Ectodermal cell (in vitro differentiated cells): Measurements from ENCODE around the gene ARHGEF28.

Experiments
- H3K27ac ChIP-seq: 2 replicates; pipeline ENCODE4 v1.7.0; 2013; ENCODE audit warnings: mild to moderate bottlenecking, low read depth, low read length; ENCODE audit not compliant: insufficient read depth, poor library complexity, severe bottlenecking
- H3K27me3 ChIP-seq: 2 replicates; pipeline ENCODE4 v1.7.0; 2013; ENCODE audit warnings: mild to moderate bottlenecking, low read length; ENCODE audit not compliant: insufficient read depth, control insufficient read depth, poor library complexity, severe bottlenecking
- H3K36me3 ChIP-seq: one replicate; pipeline ENCODE4 v1.7.0; 2013; ENCODE audit warnings: low read length; ENCODE audit not compliant: control insufficient read depth, insufficient read depth
- H3K4me1 ChIP-seq: one replicate; pipeline ENCODE4 v1.7.0; 2013; ENCODE audit warnings: low read length; ENCODE audit not compliant: control insufficient read depth, insufficient read depth
- H3K4me3 ChIP-seq: 2 replicates; pipeline ENCODE4 v1.7.0; 2013; ENCODE audit warnings: low read depth, low read length, control low read depth; ENCODE audit not compliant: insufficient read depth
- H3K9me3 ChIP-seq: 2 replicates; pipeline ENCODE4 v1.7.0; 2013; ENCODE audit warnings: mild to moderate bottlenecking, low read length, moderate library complexity; ENCODE audit not compliant: control insufficient read depth
- WGBS, 2 experiments: methylation state at CpG; one replicate each; pipeline ENCODE4 v1.1.7; 2013; ENCODE audit warnings: missing lambda C conversion rate in 2 of 2; 5-methylcytosine and 5-hydroxymethylcytosine counted together

ARHGEF28 gene

DNA sequence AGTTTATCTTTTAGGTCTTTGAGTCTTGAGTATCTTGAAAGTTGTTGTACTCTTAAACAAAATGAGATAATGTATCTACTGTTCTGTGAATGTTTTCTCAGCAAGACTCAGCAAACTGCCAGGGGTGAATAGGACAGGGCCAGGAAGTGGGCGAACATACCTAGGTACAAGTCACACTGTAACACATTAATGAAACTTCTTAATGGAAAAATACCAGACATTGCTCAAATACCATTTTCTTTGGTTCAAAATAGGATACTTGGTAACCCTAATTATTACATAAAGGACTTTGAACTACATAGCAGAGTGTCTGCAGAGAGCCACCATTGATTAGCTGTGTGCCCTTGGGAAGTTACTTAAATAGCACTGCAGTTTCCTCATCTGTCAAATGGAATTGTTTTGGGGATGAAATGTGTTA is 197.5 kb downstream of the ARHGEF28 start:
- no peaks in the 10 kb centered on the region for H3K27me3 ChIP-seq
- no peak overlapping the region for H3K4me3 ChIP-seq
- no peaks in the 10 kb centered on the region for H3K36me3 ChIP-seq
- 91 to 92% methylated on average over 1 of the region's 1 CpG for WGBS, 2 experiments
- no peaks in the 10 kb centered on the region for H3K4me1 ChIP-seq
- no peaks in the 10 kb centered on the region for H3K9me3 ChIP-seq
- no peak overlapping the region for H3K27ac ChIP-seq

DNA sequence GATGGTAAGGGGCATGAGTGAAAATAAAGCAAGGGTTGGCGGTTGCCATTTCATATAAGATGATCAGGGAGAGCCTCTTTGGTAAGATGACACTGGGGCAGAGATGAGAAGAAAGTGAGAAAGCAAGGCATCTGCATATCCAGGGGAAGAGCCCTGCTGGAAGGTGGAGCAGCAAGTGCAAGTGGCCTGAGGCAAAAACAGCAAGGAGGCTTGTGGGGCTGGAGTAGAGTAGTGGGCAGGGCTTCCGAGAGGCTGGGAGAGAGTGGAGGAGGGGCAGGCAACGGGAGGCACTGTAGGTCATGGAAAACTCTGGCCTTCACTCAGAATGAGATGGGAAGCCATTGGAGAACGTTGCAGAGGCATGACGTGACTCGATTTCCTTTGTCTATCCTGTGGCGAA is 199.2 kb downstream of the ARHGEF28 start:
- no peaks in the 10 kb centered on the region for H3K27me3 ChIP-seq
- no peaks in the 10 kb centered on the region for H3K4me1 ChIP-seq
- H3K9me3 ChIP-seq, result no peaks in the 10 kb centered on the region
- no peak overlapping the region for H3K4me3 ChIP-seq
- H3K36me3 ChIP-seq, result no peaks in the 10 kb centered on the region
- 91 to 94% methylated on average over 7 of the region's 7 CpGs for WGBS, 2 experiments
- H3K27ac ChIP-seq, result no peak overlapping the region

DNA sequence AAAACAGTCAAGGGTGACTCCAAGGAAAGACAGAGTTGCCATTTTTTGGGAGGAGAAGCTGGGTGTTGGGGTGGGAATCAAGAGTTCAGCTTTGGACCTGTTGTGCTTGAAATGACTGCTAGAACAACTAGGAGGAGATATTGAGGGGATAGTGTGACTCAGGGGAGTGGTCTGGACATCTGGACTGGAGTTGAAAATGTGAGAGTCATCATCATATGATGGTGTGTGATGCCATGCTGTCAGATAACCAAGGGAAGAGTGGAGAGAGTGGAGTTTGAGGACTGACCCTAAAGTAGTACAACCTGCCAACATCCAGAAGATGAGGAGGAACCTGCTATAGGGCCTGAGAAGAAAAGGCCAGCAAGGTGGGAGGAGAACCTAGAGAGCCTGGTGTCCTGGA is 199.7 kb downstream of the ARHGEF28 start:
- no peaks in the 10 kb centered on the region for H3K4me1 ChIP-seq
- no peaks in the 10 kb centered on the region for H3K27me3 ChIP-seq
- no peaks in the 10 kb centered on the region for H3K36me3 ChIP-seq
- H3K27ac ChIP-seq, result no peak overlapping the region
- no peak overlapping the region for H3K4me3 ChIP-seq
- H3K9me3 ChIP-seq, result no peaks in the 10 kb centered on the region

DNA sequence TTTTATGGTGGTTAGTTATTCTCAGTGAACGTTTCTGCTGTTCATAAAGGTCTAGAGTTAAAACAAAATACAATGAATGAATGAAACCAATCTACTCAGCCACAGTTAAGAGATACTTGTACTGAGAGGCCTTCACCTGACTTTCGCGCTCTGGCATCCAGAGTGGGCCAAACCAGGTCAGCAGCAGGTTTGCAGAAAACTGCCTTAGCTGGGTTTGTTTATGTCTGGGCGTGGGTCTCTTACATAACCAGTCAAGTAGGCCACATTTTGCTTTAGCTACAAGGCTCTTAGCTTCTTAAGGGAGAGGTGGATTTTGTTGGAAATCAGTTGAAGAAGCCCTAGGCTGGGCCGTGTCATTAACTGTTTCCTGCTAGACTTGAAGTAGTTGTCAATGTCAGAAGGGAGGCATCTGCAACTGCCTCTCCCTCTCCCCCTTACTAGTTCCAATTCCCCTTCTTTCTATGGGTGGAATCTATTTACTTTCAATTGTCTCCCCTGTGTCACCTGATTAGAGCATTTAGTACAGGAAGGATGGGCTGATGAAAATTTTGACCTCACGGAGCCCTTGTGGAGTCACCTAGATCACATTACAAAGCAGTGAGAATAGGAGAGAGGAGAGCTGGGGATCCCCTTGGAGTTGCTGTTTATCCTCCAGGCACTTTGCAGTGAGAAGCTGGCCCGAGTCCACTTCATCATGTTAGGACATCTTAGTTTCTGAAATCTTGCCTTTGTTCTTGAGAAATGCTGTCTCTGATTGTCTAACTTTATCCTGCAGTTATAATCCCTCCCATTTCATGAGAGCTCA is 200.5 kb downstream of the ARHGEF28 start:
- no peaks in the 10 kb centered on the region for H3K4me1 ChIP-seq
- H3K27ac ChIP-seq, result no peak overlapping the region

DNA sequence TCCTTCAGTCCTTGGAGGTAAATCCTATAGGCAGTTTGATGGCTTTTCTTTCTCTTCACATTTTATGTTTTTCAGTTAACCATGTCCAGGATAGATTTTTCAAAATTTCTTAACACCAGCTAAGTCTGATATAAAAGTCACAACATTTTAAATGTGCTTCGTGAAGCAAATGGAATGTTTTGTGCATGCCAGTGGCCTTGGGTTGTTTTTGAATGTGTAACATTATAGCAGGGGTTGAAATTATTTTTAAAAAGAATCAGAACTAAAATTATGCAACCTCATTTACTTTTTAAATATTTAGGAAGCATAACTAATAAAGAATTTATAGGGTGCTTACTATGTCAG is 201.1 kb downstream of the ARHGEF28 start:
- H3K27ac ChIP-seq, result no peak overlapping the region
- H3K27me3 ChIP-seq, result no peaks in the 10 kb centered on the region
- no peak overlapping the region for H3K4me3 ChIP-seq
- H3K9me3 ChIP-seq, result no peaks in the 10 kb centered on the region
- no CpG with 5 or more reads among the region's 1 CpG for WGBS, 2 experiments
- H3K4me1 ChIP-seq, result no peaks in the 10 kb centered on the region
- no peaks in the 10 kb centered on the region for H3K36me3 ChIP-seq

More for the DNA sequence above, 200.5 kb downstream of the ARHGEF28 start:
- H3K9me3 ChIP-seq, result no peaks in the 10 kb centered on the region
- 85 to 86% methylated on average over 6 to 7 of the region's 7 CpGs for WGBS, 2 experiments
- H3K27me3 ChIP-seq, result no peaks in the 10 kb centered on the region
- no peak overlapping the region for H3K4me3 ChIP-seq
- no peaks in the 10 kb centered on the region for H3K36me3 ChIP-seq

DNA sequence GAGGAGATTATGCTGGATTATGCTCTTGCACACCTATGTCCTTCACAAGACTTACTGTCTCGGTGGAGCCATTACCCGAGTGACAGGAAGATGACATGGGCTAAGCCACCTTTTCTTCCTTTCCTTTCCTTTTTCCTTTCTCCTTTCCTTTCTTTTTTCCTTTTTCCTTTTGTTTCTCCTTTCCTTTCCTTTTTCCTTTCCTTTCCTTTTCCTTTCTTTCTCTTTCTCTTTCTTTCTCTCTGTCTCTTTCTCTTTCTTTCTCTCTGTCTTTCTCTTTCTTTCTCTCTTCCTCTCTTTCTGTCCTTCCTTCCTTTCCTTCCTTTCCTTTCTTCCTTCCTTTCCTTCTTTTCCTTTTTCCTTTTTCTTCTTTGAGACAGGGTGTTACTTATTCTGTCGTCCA is 202.5 kb downstream of the ARHGEF28 start:
- WGBS, 2 experiments, result 90 to 93% methylated on average over 3 of the region's 3 CpGs
- Histone ChIP-seq H3K36me3 (no peaks in the 10 kb centered on the region), H3K9me3 (no peaks in the 10 kb centered on the region), H3K27me3 (no peaks in the 10 kb centered on the region), H3K4me3 (no peak overlapping the region), H3K27ac (no peak overlapping the region), H3K4me1 (no peaks in the 10 kb centered on the region)

DNA sequence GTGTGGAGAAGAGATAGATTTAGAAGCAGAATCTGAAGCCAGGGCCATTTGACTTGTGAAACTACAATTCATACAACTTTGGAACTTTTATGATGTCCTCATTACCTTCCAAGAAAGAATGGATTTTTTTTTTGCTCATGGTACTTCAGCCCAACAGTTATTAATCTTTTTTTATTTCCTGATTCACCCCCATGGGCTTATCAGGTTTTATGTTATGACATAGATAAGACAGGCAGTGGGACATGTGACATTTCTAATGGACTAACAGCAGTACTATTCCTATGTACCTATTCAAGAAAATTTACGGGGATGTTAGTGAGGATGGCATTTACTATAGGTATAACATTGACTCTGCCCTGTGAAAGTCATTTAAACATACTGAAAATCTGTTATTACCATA is 204.7 kb downstream of the ARHGEF28 start:
- WGBS, 2 experiments, result 100% methylated on average over 1 of the region's 1 CpG; no CpG with 5 or more reads in 1 of the 2 experiments
- H3K4me3 ChIP-seq, result no peak overlapping the region

DNA sequence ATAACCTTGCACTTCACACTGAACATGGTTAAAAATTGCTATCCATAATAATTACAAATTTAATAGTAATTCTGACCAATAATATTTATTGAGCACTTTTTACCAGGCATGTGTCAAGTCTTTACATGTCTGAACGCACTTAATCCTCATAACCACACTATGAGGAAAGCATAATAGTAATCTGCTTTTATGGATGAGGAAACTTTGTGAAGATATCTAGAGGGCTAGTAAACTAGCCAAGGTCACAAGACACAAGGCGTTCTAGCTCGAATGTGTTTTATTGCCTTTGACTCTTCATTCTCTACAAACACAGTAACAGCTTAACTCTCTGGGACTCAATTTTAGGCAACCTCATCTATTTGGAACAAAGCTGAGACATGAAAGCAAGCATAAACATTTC is 205.1 kb downstream of the ARHGEF28 start:
- no peaks in the 10 kb centered on the region for H3K9me3 ChIP-seq
- no peaks in the 10 kb centered on the region for H3K36me3 ChIP-seq
- no peak overlapping the region for H3K27ac ChIP-seq
- no peak overlapping the region for H3K4me3 ChIP-seq
- 89 to 92% methylated on average over 2 to 3 of the region's 3 CpGs for WGBS, 2 experiments
- no peaks in the 10 kb centered on the region for H3K27me3 ChIP-seq
- no peaks in the 10 kb centered on the region for H3K4me1 ChIP-seq

More for the DNA sequence above, 204.7 kb downstream of the ARHGEF28 start:
- H3K4me1 ChIP-seq, result no peaks in the 10 kb centered on the region
- H3K27me3 ChIP-seq, result no peaks in the 10 kb centered on the region
- no peaks in the 10 kb centered on the region for H3K36me3 ChIP-seq
- H3K9me3 ChIP-seq, result no peaks in the 10 kb centered on the region
- no peak overlapping the region for H3K27ac ChIP-seq

DNA sequence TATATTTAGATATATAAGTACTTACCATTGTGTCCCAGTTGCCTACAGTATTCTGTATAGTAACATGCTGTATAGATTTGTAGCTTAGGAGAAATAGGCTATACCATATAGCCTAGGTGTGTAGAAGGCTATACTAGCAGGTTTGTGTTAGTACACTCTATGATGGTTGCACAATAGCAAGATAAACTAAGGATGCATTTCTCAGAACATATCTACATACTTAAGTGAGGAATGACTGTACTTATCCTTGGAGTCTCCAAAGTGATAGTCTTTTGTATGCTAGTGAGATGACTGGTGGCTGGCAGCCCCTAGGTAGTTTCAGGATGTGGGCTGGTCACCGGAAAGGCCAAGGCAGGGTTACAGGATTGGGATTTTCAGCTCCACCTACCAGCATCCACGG is 208.7 kb downstream of the ARHGEF28 start:
- Histone ChIP-seq H3K27ac (no peak overlapping the region), H3K9me3 (no peaks in the 10 kb centered on the region), H3K4me3 (no peak overlapping the region), H3K4me1 (no peaks in the 10 kb centered on the region), H3K27me3 (no peaks in the 10 kb centered on the region), H3K36me3 (no peaks in the 10 kb centered on the region)
- 85 to 100% methylated on average over 1 to 2 of the region's 2 CpGs for WGBS, 2 experiments

DNA sequence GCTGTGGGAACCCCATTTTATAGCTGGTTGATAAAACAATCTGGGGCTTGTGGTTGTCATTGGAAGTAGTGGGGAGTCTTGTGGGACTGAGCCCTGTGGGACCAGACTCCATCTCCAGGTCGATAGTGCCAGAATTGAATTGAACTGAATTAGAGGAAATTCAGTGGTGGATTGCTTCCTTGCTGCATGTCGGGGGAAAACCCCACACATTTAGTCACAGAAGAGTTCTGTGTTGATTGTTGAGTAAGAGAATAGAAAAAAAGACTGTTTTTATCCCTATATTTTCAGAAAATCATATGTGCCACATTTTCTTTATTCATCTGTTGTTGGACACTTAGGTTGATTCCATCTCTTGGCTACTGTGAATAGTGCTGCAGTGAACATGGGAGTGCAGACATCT is 209.7 kb downstream of the ARHGEF28 start:
- Histone ChIP-seq H3K27ac (no peak overlapping the region), H3K9me3 (no peaks in the 10 kb centered on the region), H3K36me3 (no peaks in the 10 kb centered on the region), H3K4me1 (no peaks in the 10 kb centered on the region), H3K4me3 (no peak overlapping the region), H3K27me3 (no peaks in the 10 kb centered on the region)
- WGBS, 2 experiments, result 91 to 94% methylated on average over 2 of the region's 2 CpGs

DNA sequence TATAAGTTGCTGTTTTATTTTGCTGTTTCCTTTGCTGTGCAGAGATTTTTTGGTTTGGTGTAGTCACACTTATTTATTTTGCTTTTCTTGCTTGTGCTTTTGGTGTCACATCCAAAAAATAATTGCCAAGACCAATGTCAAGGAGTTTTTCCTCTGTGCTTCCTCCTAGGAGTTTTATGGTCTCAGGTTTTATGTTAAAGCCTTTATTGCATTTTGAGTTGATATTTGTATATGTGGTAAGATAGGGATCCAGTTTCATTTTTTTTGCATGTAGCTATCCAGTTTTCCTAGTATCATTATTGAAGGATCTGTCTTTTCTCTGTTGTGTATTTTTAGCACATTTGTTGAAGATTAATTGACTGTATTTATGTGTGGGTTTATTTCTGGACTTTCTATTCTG is 210.6 kb downstream of the ARHGEF28 start:
- Histone ChIP-seq H3K27me3 (no peaks in the 10 kb centered on the region), H3K4me1 (no peaks in the 10 kb centered on the region), H3K36me3 (no peaks in the 10 kb centered on the region), H3K27ac (no peak overlapping the region), H3K9me3 (no peaks in the 10 kb centered on the region), H3K4me3 (no peak overlapping the region)
